Skeletal muscle satellite cell (primary cell): ENCODE results near the gene ENOX1.

ENCODE experiments used
- H3K27me3 ChIP-seq: 2 replicates; pipeline ENCODE4 v1.7.0; 2013; ENCODE audit warnings: low read length; ENCODE audit not compliant: control insufficient read depth, insufficient read depth
- H3K36me3 ChIP-seq: 2 replicates; pipeline ENCODE4 v1.7.0; 2013; ENCODE audit warnings: mild to moderate bottlenecking, control low read depth, low read length; ENCODE audit not compliant: insufficient read depth
- H3K4me1 ChIP-seq: 2 replicates; pipeline ENCODE4 v1.7.0; 2013; ENCODE audit warnings: low read length; ENCODE audit not compliant: control insufficient read depth, insufficient read depth
- H3K4me2 ChIP-seq: 2 replicates; pipeline ENCODE4 v1.7.0; 2013; ENCODE audit warnings: mild to moderate bottlenecking, low read length
- H3K4me3 ChIP-seq: 2 replicates; pipeline ENCODE4 v1.7.0; 2013; ENCODE audit warnings: low read length
- H3K9ac ChIP-seq: 2 replicates; pipeline ENCODE4 v1.7.0; 2013; ENCODE audit warnings: mild to moderate bottlenecking, low read depth, low read length, moderate library complexity
- H3K9me3 ChIP-seq: replicated peaks from 2 replicates; pipeline ENCODE4 v1.7.0; 2013; ENCODE audit warnings: mild to moderate bottlenecking, control low read depth, low read length

ENOX1 gene

GRCh38 chr13:43271152-43271551 is 515.6 kb downstream of the ENOX1 start:
- no peaks in the 10 kb centered on the region for H3K36me3 ChIP-seq
- no peak overlapping the region for H3K4me3 ChIP-seq
- peaks cover 42% of the 10 kb centered on the region for H3K4me1 ChIP-seq
- no peak overlapping the region for H3K4me2 ChIP-seq
- no peaks in the 10 kb centered on the region for H3K9me3 ChIP-seq
- H3K27me3 ChIP-seq, result no peaks in the 10 kb centered on the region
- no peak overlapping the region for H3K9ac ChIP-seq

DNA sequence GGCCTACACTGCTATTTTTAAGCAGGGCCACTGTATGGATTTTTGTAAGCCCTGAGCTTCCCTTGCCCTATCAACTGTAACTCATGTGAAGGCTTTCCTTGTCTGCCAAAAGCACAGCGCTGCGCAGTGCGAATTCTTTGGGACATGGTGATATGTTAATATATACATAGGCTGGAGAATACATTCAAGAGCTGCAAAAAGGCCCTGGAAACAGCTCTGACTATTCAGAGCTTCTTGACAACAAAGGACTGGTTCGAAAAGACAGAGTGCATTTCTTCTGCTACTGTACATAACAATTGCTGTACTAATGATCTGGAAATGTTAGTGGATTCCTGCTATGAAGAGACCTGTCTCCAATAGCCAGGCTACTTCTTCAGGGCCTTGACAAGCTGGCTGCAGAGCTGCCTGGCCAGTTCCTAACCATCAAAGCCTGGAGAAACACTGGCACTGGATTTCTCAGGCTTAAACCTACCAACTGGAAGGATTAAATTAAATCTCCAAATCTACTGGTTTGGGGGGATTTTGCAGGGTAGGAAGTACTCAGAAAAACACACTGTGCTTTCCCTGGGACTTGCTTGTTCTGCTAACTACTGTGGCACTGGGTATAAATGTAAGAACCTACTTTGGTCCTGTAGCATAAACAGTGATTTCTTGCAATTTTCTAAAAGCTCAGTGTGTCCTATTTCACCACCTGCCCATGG is 516.5 kb downstream of the ENOX1 start:
- Histone ChIP-seq H3K36me3 (no peaks in the 10 kb centered on the region), H3K9ac (no peak overlapping the region), H3K4me1 (peaks cover 42% of the 10 kb centered on the region), H3K9me3 (no peaks in the 10 kb centered on the region), H3K4me2 (no peak overlapping the region), H3K27me3 (no peaks in the 10 kb centered on the region), H3K4me3 (no peak overlapping the region)

- Histone ChIP-seq H3K36me3 (no peaks in the 10 kb centered on the region), H3K4me2 (peak overlapping the region; percentile 70), H3K27me3 (no peaks in the 10 kb centered on the region), H3K9ac (peak overlapping the region; percentile 70), H3K4me3 (peak overlapping the region; percentile 43), H3K9me3 (no peaks in the 10 kb centered on the region), H3K4me1 (peaks cover 42% of the 10 kb centered on the region)
Observed at GRCh38 chr13:43269037-43269481, 517.7 kb downstream of the ENOX1 start.

DNA sequence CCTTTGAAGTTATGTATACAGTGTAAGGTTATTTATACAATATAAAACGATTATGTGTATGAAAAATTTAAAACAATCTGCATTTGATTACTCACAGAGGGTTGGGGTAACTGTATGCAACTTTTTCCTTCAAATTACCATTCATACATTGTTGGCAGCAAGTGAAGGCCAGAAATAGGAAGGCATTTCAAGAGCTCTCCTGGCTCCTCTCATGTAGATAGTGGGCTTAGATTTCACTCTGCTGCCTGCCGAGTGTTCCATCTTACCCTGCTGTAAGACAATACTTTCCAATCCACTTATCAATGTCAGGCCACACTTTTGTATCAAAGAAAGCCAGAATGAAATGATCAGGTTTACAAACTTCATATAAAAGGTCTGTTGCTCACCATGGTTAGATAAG is 518.1 kb downstream of the ENOX1 start:
- Histone ChIP-seq H3K4me3 (peak overlapping the region; percentile 43), H3K36me3 (no peaks in the 10 kb centered on the region), H3K9ac (peak overlapping the region; percentile 70), H3K27me3 (no peaks in the 10 kb centered on the region), H3K4me1 (peaks cover 42% of the 10 kb centered on the region), H3K9me3 (no peaks in the 10 kb centered on the region), H3K4me2 (peak overlapping the region; percentile 70)

GRCh38 chr13:43267916-43268315 is 518.9 kb downstream of the ENOX1 start:
- peaks cover 34% of the 10 kb centered on the region for H3K4me1 ChIP-seq
- H3K9ac ChIP-seq, result peak overlapping the region; percentile 70
- H3K9me3 ChIP-seq, result no peaks in the 10 kb centered on the region
- no peaks in the 10 kb centered on the region for H3K36me3 ChIP-seq
- H3K27me3 ChIP-seq, result no peaks in the 10 kb centered on the region
- no peak overlapping the region for H3K4me3 ChIP-seq
- H3K4me2 ChIP-seq, result no peak overlapping the region

- peaks cover 32% of the 10 kb centered on the region for H3K4me1 ChIP-seq
- H3K9ac ChIP-seq, result no peak overlapping the region
- no peaks in the 10 kb centered on the region for H3K9me3 ChIP-seq
- no peaks in the 10 kb centered on the region for H3K27me3 ChIP-seq
- H3K4me2 ChIP-seq, result no peak overlapping the region
- no peaks in the 10 kb centered on the region for H3K36me3 ChIP-seq
- H3K4me3 ChIP-seq, result no peak overlapping the region
Observed at GRCh38 chr13:43266936-43267615, 519.7 kb downstream of the ENOX1 start.

- H3K27me3 ChIP-seq, result no peaks in the 10 kb centered on the region
- peaks cover 35% of the 10 kb centered on the region for H3K4me1 ChIP-seq
- H3K36me3 ChIP-seq, result no peaks in the 10 kb centered on the region
- no peaks in the 10 kb centered on the region for H3K9me3 ChIP-seq
- no peak overlapping the region for H3K4me2 ChIP-seq
- H3K4me3 ChIP-seq, result no peak overlapping the region
- no peak overlapping the region for H3K9ac ChIP-seq
Observed at GRCh38 chr13:43265028-43265427, 521.7 kb downstream of the ENOX1 start.

- Histone ChIP-seq H3K4me2 (no peak overlapping the region), H3K36me3 (no peaks in the 10 kb centered on the region), H3K4me3 (no peak overlapping the region)
Observed at GRCh38 chr13:43264458-43264857, 522.3 kb downstream of the ENOX1 start.

GRCh38 chr13:43263047-43263446 is 523.7 kb downstream of the ENOX1 start:
- no peaks in the 10 kb centered on the region for H3K9me3 ChIP-seq
- no peak overlapping the region for H3K9ac ChIP-seq
- H3K4me2 ChIP-seq, result no peak overlapping the region
- H3K4me1 ChIP-seq, result peaks cover 20% of the 10 kb centered on the region
- H3K4me3 ChIP-seq, result no peak overlapping the region
- H3K27me3 ChIP-seq, result no peaks in the 10 kb centered on the region
- H3K36me3 ChIP-seq, result no peaks in the 10 kb centered on the region

More at GRCh38 chr13:43264458-43264857, 522.3 kb downstream of the ENOX1 start:
- Histone ChIP-seq H3K9ac (no peak overlapping the region), H3K27me3 (no peaks in the 10 kb centered on the region), H3K4me1 (peaks cover 29% of the 10 kb centered on the region), H3K9me3 (no peaks in the 10 kb centered on the region)

DNA sequence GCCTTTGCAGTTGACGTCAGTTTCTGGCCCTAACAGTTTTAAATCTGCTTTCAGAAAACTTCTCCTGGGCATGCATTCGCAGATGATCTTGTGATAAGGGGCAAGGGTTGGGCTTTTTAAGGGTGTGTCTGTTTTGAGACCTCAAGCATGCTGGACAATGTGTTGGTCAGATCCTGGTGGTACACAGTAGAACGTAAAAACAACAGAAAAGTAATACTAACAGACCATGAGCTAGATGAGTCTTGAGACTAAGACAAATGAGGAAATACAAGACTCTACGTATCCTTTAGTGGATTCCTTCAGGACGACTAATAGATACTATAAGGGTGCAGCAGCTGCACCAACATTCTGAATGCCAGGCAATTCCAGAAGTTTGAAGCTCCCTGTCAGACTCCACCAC is 525.8 kb downstream of the ENOX1 start:
- H3K27me3 ChIP-seq, result no peaks in the 10 kb centered on the region
- H3K4me2 ChIP-seq, result no peak overlapping the region
- peak overlapping the region; percentile 15 for H3K9ac ChIP-seq
- no peak overlapping the region for H3K4me3 ChIP-seq
- H3K9me3 ChIP-seq, result no peaks in the 10 kb centered on the region
- H3K36me3 ChIP-seq, result no peaks in the 10 kb centered on the region
- H3K4me1 ChIP-seq, result peaks cover 12% of the 10 kb centered on the region

- H3K4me1 ChIP-seq, result peaks cover 12% of the 10 kb centered on the region
- H3K27me3 ChIP-seq, result no peaks in the 10 kb centered on the region
- no peak overlapping the region for H3K9ac ChIP-seq
- no peak overlapping the region for H3K4me2 ChIP-seq
- H3K36me3 ChIP-seq, result no peaks in the 10 kb centered on the region
- H3K9me3 ChIP-seq, result no peaks in the 10 kb centered on the region
- no peak overlapping the region for H3K4me3 ChIP-seq
Observed at GRCh38 chr13:43258771-43259170, 528.0 kb downstream of the ENOX1 start.

DNA sequence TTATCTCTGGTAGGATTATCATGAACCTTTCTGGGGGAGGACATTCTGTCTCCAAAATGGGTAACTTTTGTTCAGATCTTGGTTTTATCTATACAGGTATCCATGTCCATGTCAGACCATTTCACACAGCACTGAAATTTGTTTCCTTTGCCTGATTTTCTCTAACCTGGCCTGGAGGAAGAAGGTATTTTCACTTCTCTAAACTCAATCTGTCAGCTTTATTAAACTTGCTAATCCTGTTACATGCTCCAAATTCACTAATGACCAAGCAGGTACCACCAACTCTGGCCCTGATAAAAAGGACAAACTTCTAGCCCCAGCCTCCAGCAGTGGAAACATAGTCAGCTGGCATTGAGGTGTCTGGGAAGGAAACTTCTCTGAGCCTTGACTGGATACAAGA is 529.0 kb downstream of the ENOX1 start:
- H3K27me3 ChIP-seq, result no peaks in the 10 kb centered on the region

More for the DNA sequence above, 529.0 kb downstream of the ENOX1 start:
- H3K36me3 ChIP-seq, result no peaks in the 10 kb centered on the region
- H3K4me3 ChIP-seq, result no peak overlapping the region
- peaks cover 12% of the 10 kb centered on the region for H3K4me1 ChIP-seq
- no peaks in the 10 kb centered on the region for H3K9me3 ChIP-seq
- no peak overlapping the region for H3K4me2 ChIP-seq
- no peak overlapping the region for H3K9ac ChIP-seq
